ENCODE results near the gene TNP2.

The TNP2 gene

GRCh38 chr16:11231367-11231970 is 37.7 kb downstream of the TNP2 start:
- H3K4me1 ChIP-seq (ENCODE audit: insufficient read depth, low read length, severe bottlenecking) = peaks cover 16% of the 10 kb centered on the region
- H3K36me3 ChIP-seq (ENCODE audit: insufficient read depth, low read length) = no peaks in the 10 kb centered on the region
- no peak overlapping the region for H3K9ac ChIP-seq (ENCODE audit: low read length)
- H3K9me2 ChIP-seq (ENCODE audit: low read depth, low read length) = no peaks in the 10 kb centered on the region
- H4K20me1 ChIP-seq (ENCODE audit: insufficient read depth, low read length) = no peaks in the 10 kb centered on the region
- no peak for TF ChIP-seq EZH2 (IDR thresholded peaks at IDR 0.05; ENCODE audit: borderline replicate concordance, low read length)
- TF ChIP-seq, protein P1, sequence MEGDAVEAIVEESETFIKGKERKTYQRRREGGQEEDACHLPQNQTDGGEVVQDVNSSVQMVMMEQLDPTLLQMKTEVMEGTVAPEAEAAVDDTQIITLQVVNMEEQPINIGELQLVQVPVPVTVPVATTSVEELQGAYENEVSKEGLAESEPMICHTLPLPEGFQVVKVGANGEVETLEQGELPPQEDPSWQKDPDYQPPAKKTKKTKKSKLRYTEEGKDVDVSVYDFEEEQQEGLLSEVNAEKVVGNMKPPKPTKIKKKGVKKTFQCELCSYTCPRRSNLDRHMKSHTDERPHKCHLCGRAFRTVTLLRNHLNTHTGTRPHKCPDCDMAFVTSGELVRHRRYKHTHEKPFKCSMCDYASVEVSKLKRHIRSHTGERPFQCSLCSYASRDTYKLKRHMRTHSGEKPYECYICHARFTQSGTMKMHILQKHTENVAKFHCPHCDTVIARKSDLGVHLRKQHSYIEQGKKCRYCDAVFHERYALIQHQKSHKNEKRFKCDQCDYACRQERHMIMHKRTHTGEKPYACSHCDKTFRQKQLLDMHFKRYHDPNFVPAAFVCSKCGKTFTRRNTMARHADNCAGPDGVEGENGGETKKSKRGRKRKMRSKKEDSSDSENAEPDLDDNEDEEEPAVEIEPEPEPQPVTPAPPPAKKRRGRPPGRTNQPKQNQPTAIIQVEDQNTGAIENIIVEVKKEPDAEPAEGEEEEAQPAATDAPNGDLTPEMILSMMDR (IDR thresholded peaks at IDR 0.05; ENCODE audit: low read length) = no peak
- no peak overlapping the region for H3K27ac ChIP-seq (ENCODE audit: low read depth, low read length, poor library complexity, severe bottlenecking)
- H3K4me3 ChIP-seq (ENCODE audit: low read depth, low read length, poor library complexity, severe bottlenecking) = no peak overlapping the region
- H3K27me3 ChIP-seq (ENCODE audit: insufficient read depth, low read length) = no peaks in the 10 kb centered on the region; the same call in 1 of the 2 replicates
- no peaks in the 10 kb centered on the region for H3K79me2 ChIP-seq (ENCODE audit: insufficient read depth, low read length)
- H3K9me3 ChIP-seq (ENCODE audit: low read length) = no peaks in the 10 kb centered on the region
- H3F3A ChIP-seq (ENCODE audit: insufficient read depth, low read length) = no peaks in the 10 kb centered on the region
- no peak overlapping the region for H2AFZ ChIP-seq (ENCODE audit: low read length)
- H3K4me2 ChIP-seq (ENCODE audit: low read length) = no peak overlapping the region

DNA sequence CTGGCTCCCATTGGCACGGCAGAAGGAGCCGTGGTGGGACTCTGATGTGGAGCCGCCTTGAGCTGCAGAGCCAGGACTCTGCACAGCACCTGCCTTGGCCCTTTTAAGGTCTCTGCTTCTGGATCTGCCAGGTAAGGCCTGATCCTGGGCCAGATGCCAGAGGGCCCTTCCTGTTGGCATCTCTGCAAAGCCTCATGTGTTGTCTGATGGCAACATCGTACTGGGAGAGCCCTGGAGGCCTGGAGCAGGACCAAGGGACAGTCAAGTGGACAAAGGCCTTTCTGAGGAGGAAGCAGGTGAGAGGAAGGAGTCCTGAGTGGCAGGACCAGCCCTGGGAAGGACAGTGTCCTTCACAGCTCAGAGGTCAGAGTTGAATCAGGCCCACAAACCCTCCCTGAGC is 39.2 kb downstream of the TNP2 start:
- Histone ChIP-seq H3K4me1 (ENCODE audit: insufficient read depth, low read length, severe bottlenecking) (peaks cover 25% of the 10 kb centered on the region), H3F3A (ENCODE audit: insufficient read depth, low read length) (no peaks in the 10 kb centered on the region), H2AFZ (ENCODE audit: low read length) (no peak overlapping the region), H3K4me3 (ENCODE audit: low read depth, low read length, poor library complexity, severe bottlenecking) (no peak overlapping the region), H3K27me3 (ENCODE audit: insufficient read depth, low read length) (no peaks in the 10 kb centered on the region; the same call in 1 of the 2 replicates), H3K4me2 (ENCODE audit: low read length) (no peak overlapping the region), H3K9me3 (ENCODE audit: low read length) (no peaks in the 10 kb centered on the region), H3K79me2 (ENCODE audit: insufficient read depth, low read length) (no peaks in the 10 kb centered on the region), H4K20me1 (ENCODE audit: insufficient read depth, low read length) (no peaks in the 10 kb centered on the region), H3K9me2 (ENCODE audit: low read depth, low read length) (no peaks in the 10 kb centered on the region), H3K27ac (ENCODE audit: low read depth, low read length, poor library complexity, severe bottlenecking) (no peak overlapping the region), H3K9ac (ENCODE audit: low read length) (no peak overlapping the region), H3K36me3 (ENCODE audit: insufficient read depth, low read length) (no peaks in the 10 kb centered on the region)
- TF ChIP-seq EZH2 (IDR thresholded peaks at IDR 0.05; ENCODE audit: borderline replicate concordance, low read length) = no peak
- TF ChIP-seq, protein P1 (IDR thresholded peaks at IDR 0.05; ENCODE audit: low read length) = no peak

DNA sequence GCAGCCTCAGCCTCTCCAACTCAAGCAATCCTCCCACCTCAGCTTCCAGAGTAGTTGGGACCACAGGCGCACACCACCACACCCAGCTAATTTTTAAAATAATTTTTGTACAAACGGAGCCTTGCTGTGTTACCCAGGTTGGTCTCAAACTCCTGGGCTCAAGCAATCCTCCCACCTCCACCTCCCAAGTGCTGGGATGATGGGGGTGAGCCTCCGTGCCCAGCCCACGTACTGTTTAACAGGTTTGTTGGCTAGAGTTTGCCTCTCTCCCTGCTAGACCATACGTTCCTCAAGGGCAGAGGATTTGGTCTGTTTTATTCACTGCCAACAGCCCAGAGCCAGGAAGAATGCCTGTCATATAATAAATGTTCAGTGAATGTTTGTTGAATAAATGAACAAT is 39.7 kb downstream of the TNP2 start:
- H3K27ac ChIP-seq (ENCODE audit: low read depth, low read length, poor library complexity, severe bottlenecking) = no peak overlapping the region
- no peak overlapping the region for H3K4me2 ChIP-seq (ENCODE audit: low read length)
- H3K27me3 ChIP-seq (ENCODE audit: insufficient read depth, low read length) = no peaks in the 10 kb centered on the region; the same call in 1 of the 2 replicates
- no peak overlapping the region for H2AFZ ChIP-seq (ENCODE audit: low read length)
- H3K9ac ChIP-seq (ENCODE audit: low read length) = no peak overlapping the region
- H4K20me1 ChIP-seq (ENCODE audit: insufficient read depth, low read length) = no peaks in the 10 kb centered on the region
- no peak overlapping the region for H3K4me3 ChIP-seq (ENCODE audit: low read depth, low read length, poor library complexity, severe bottlenecking)
- H3K79me2 ChIP-seq (ENCODE audit: insufficient read depth, low read length) = no peaks in the 10 kb centered on the region
- H3F3A ChIP-seq (ENCODE audit: insufficient read depth, low read length) = no peaks in the 10 kb centered on the region
- H3K9me3 ChIP-seq (ENCODE audit: low read length) = no peaks in the 10 kb centered on the region
- no peaks in the 10 kb centered on the region for H3K9me2 ChIP-seq (ENCODE audit: low read depth, low read length)
- TF ChIP-seq EZH2 (IDR thresholded peaks at IDR 0.05; ENCODE audit: borderline replicate concordance, low read length) = no peak
- TF ChIP-seq, protein P1 (IDR thresholded peaks at IDR 0.05; ENCODE audit: low read length) = no peak
- H3K4me1 ChIP-seq (ENCODE audit: insufficient read depth, low read length, severe bottlenecking) = peaks cover 29% of the 10 kb centered on the region
- H3K36me3 ChIP-seq (ENCODE audit: insufficient read depth, low read length) = no peaks in the 10 kb centered on the region
